Measurements from ENCODE around the gene SEL1L3.

The SEL1L3 gene

DNA sequence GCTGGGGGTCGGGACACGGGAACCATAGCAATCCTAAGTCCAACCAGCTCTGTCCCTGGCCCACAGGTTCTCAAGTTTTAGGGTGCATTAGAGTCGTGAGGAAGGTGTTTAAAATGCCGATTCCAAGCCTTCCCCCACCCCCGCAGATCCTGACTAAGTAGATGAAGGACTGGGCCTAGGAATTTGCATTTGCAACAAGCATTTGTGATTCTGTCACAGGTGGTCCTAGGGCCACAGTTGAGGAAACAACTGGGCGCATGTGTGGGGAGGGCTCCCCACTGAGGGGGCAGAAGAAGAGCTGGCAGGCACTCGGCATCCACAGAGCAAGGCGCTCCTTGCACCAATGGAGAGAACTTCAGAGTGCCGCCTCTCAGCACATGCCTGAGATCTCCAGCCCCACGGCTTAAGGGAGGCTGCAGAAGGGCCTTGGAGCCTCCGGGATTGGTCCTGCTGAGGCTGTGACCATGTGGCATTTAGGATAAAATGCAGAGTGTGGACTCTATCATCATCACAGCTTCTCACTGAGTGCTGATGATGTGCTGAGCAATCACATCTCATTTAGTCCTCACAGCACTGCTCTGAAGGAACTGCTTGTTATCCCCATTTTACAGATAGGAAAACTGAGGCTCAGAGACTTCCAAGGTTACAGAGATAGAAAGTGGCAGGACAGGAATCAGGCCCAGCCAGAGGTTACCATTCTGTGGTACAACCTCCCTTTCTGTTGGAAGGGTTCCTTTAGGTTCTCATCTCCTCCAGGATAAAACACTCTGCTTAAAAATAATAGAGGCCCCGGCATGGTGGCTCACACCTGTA, 16.7 kb downstream of the SEL1L3 start:
- no peak for DNase-seq

- DNase-seq, result no peak
Observed at GRCh38 chr4:25844961-25845712, 17.7 kb downstream of the SEL1L3 start.

- no peak for DNase-seq
Observed at GRCh38 chr4:25843340-25844097, 19.3 kb downstream of the SEL1L3 start.

DNA sequence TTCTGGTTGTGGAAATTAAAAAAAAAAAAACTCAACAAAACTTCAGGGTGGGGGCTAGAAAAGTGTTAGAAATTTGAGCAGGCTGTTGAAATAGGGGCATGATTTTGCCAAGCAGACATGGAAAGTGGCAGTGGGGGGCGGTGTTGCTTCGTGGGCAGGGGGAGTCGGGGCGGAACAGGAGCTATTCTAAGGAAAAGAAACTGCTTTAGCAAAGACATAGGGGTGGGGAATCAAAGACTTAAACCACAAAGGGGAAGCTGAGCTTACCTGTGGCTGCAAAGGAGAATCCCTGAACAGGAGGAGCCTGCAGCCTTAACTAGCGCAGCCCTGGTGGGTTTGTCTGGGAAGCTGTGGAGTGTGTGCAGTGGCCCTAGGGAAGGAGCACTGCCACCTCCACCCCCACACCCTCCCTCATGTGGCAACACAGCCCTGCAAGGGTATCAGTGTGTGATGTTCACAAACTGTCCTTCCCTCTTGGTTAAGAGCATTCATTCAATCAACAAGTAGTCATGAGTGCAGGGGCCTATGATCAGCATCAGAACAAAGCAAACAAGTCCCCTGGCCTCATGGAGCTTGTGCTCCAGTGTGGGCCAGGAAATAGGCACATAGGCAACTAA, 20.5 kb downstream of the SEL1L3 start:
- DNase-seq, result peak; percentile 52 to 61

DNA sequence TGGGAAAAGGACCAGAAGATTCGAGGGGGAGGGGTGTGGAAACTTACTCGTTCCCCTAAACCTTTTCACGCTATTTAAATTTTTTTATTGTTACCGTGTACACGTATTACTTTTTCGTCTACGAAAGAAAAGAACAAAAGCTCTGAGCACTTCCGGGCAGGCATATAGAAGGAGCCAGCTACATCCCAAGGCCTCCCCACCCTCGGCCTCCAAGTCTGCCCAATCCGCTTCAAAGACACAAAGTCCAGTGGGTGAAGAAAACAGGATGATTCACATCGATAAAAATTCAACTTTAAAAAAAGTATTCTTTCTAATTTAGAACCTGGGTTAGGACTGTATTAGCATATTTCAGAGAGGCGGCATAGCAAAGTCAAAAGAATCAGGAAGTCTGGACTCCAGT, 23.1 kb downstream of the SEL1L3 start:
- no peak for DNase-seq

GRCh38 chr4:25839233-25839632, 23.6 kb downstream of the SEL1L3 start:
- no peak for DNase-seq

DNA sequence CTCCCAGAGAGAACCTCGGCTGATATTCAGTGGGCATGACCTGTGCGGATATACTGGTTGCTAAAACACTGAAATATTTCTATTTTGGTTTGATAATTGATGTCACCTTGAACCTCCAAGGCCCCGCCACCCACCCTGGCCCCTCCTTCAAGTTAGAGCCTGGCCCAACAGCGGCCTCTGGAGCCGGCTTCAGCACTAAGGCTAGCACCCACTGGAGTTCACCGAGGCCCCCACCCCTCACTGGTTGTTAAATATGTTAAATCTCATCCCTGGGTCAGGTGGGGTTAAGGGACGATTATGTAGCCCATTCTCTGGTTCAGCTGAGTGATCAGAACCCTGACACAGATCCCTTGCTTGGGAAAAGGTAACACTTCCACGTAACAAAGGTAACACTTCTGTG, 24.3 kb downstream of the SEL1L3 start:
- no peak for DNase-seq

DNA sequence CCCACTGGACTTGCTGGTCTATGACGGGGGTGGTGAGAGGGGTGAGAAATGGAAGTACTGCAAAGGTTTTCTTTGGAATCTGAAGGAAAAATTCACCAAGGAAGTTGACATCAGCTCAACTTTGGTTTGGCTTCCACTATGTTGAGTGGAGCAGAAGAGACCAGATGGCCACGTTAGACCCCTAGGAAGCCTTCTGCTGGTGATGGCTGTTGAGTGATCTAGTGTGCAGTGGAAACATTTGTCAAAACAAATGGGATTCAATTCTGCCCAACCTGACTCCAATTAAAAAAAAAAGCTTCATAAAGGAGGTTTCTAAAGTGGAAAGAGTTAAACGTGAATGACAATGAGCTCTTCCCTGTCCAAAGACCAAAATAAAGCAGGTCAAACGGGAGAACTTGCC, 25.7 kb downstream of the SEL1L3 start:
- no peak for DNase-seq

GRCh38 chr4:25835384-25835783, 27.4 kb downstream of the SEL1L3 start:
- DNase-seq, result no peak

DNA sequence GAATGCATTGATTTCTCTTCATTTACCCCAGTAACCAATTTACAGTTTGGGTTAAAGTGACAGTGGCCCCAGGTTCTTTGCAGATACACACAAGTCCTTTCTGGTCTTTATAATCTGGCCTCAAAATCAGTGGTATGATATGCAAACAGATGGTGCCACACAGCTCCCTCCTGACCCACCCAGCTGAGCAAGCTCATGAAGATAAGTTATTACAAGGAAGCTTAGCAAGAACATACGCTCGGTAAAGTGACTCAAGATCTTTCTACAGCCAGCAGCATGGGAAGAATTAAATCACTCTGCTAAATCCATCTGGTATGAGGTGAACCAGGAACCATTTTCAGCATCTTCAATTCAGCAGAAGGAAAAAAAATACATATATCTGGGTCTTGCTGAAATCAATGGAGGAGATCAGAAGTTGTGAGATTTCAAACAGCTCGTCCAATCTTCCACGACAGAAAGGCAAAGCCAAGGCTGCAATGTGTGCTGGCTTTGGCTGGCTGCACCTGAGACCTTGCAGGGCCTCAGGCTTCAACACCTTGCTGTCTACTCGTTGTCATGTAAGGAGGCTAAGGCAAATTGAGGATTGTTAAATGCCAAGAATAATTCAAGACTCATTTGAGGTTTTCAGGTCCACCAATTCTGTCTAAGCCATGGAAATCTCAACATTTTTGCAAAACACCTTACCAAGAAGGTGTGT, 28.2 kb downstream of the SEL1L3 start:
- no peak for DNase-seq

DNA sequence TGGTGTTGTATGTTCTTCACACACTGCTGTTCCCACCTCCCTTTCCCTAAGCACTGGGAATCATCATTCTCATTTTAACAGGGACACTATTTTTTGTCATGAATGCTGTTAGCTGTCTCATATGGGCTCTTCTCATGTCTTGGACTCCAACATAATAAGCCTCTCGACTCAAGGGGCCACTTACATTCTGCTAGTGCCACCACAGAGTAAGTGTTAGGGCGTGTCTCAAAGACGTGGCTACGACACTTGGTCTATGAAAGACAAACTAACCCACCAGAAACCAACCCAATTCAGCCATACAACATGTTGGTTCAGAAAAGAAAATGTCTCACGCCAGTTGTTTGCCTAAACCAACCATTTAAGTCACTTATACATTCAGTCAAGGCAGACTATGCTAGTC, 32.2 kb downstream of the SEL1L3 start:
- DNase-seq, result no peak

GRCh38 chr4:25827897-25828296, 34.9 kb downstream of the SEL1L3 start:
- DNase-seq, result no peak

GRCh38 chr4:25827373-25827772, 35.4 kb downstream of the SEL1L3 start:
- no peak for DNase-seq

GRCh38 chr4:25826074-25826752, 36.6 kb downstream of the SEL1L3 start:
- DNase-seq, result no peak

DNA sequence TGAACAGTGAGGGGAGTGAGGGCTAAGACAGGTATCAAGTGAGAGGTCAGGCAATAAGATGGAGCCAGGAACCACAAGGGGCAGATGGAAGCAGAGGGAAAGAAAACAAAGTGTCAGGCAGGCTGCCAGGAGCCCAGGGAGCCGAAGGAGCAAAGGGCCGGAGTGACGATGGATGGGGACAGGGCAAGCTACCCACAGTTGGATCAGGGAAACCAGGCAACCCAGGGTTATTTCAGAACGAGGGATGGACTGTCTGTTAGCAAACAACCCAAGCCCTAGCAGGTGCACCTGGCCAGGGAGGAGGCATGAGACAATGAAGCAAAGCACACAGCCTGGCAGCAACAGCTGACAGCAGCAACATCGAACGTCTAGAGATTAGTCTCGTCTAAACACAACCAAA, 39.2 kb downstream of the SEL1L3 start:
- no peak for DNase-seq

DNA sequence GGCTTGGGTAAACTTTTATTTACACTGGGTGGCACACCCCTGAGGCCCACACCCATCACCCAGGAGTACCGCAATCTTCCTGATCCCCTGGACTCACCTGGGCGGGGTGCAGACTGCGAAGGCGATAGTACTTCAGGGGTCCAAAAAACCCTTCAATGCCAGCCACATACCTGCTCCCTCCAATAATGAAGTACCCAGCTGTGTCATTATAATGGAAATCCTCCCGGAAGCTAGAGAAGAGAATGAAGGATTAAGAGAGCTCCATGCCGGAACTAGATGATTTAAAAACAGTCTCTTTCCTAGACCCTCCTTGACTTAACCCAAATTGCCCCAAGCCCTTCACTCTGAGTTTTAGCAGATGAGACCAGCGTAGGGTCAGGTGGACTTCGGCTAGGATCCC, 40.9 kb downstream of the SEL1L3 start:
- no peak for DNase-seq

GRCh38 chr4:25821267-25821666, 41.5 kb downstream of the SEL1L3 start:
- no peak for DNase-seq

- no peak for DNase-seq
Observed at GRCh38 chr4:25818876-25819275, 43.9 kb downstream of the SEL1L3 start.

DNA sequence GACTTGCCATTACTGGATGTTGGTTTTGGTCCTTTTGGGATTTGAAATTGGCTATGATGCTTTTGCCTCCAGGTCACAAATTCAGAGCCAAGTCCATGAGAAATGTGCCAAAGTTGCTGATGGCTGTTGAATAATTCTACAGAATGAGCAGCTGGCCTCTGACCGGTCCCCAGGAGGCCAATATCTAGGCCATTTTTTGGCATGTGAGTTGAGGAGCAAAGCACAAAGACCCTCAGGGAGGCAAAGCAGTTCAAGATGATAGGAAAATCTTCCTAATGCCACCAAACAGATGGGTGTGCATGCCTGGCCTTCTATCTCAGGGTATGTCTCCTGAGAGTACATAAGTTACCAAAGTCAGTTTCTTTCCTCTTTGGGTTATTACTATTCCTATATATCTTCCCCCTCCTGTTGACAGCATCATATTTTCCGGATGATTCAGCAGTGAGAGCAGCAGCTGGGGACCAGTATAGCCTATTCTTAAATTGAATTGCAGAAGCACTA, 44.4 kb downstream of the SEL1L3 start:
- DNase-seq, result no peak

- no peak for DNase-seq
Observed at GRCh38 chr4:25817059-25817681, 45.6 kb downstream of the SEL1L3 start.

DNA sequence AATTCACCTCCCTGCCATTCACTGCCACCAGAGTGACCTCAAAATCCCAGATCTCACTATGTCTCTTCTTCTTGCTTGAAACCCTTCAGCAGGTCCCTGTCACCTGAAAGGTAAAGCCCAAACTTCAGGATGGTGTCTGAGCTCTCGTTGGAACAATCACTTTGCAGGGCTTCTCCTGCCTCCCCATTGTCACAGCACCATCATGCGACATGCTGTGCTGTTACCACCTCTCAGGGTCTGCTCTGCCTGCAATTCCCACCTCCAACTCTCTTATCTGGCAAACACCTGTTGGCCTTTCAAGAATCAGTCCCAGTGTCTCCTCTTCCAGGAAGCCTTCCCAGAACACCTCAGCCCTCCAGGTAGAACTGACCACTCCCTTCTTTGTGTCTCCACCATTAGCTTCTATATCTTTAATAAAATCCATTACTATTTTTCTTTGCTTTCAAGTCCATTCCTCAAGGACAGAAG, 46.2 kb downstream of the SEL1L3 start:
- DNase-seq, result no peak

Measured in CD4-positive, alpha-beta T cell treated with Interferon alpha-2 for 1 hour (primary cell).